H9 (cell line): Measurements from ENCODE around the gene MROH8. TPM values are rescaled to one million over a fixed set of nuclear protein-coding genes. Genes with fewer than 3 reads are reported as not detected.

Experiments
- DNase-seq: peaks from one replicate; pipeline ENCODE4 v3.0.0-alpha.2; 2017
- H2AFZ ChIP-seq: one replicate; pipeline ENCODE4 v1.6.1; 2013; ENCODE audit warnings: mild to moderate bottlenecking, low read length, control low read depth, moderate library complexity
- H2AK5ac ChIP-seq: 2 replicates; pipeline ENCODE4 v1.6.1; 2013; ENCODE audit warnings: low read length, control low read depth, mixed read lengths; ENCODE audit not compliant: insufficient read length
- H2BK120ac ChIP-seq: one replicate; pipeline ENCODE4 v1.6.1; 2013; ENCODE audit warnings: low read depth, mild to moderate bottlenecking, low read length, control low read depth, inconsistent platforms; ENCODE audit not compliant: poor library complexity, severe bottlenecking
- H2BK12ac ChIP-seq: 2 replicates; pipeline ENCODE4 v1.6.1; 2013; ENCODE audit warnings: low read length, control low read depth, mixed read lengths, low read depth; ENCODE audit not compliant: insufficient read length
- H2BK15ac ChIP-seq: 2 replicates; pipeline ENCODE4 v1.6.1; 2013; ENCODE audit warnings: low read depth, low read length, control low read depth
- H2BK20ac ChIP-seq: one replicate; pipeline ENCODE4 v1.6.1; 2013; ENCODE audit warnings: low read depth, mild to moderate bottlenecking, low read length, control low read depth, inconsistent platforms; ENCODE audit not compliant: poor library complexity, severe bottlenecking
- H2BK5ac ChIP-seq: 2 replicates; pipeline ENCODE4 v1.6.1; 2013; ENCODE audit warnings: low read length, control low read depth, mixed read lengths; ENCODE audit not compliant: insufficient read length
- H3K14ac ChIP-seq: 2 replicates; pipeline ENCODE4 v1.6.1; 2013; ENCODE audit warnings: low read length, control low read depth; ENCODE audit not compliant: insufficient read depth
- H3K18ac ChIP-seq: 2 replicates; pipeline ENCODE4 v1.6.1; 2013; ENCODE audit warnings: low read depth, mild to moderate bottlenecking, mixed read lengths, low read length, control low read depth; ENCODE audit not compliant: insufficient read length
- H3K23ac ChIP-seq: 2 replicates; pipeline ENCODE4 v1.6.1; 2013; ENCODE audit warnings: low read length, control low read depth, mixed read lengths, low read depth; ENCODE audit not compliant: insufficient read length
- H3K23me2 ChIP-seq: 2 replicates; pipeline ENCODE4 v1.6.1; 2013; ENCODE audit warnings: low read depth, mild to moderate bottlenecking, mixed read lengths, low read length, control low read depth; ENCODE audit not compliant: insufficient read length, poor library complexity, severe bottlenecking
- H3K27ac ChIP-seq: 2 replicates; pipeline ENCODE4 v1.5.1; 2013; ENCODE audit warnings: low read length, control low read depth, mixed read lengths, low read depth; ENCODE audit not compliant: insufficient read length
- H3K27me3 ChIP-seq: 2 replicates; pipeline ENCODE4 v1.6.1; 2013; ENCODE audit warnings: low read length, control low read depth, inconsistent platforms; ENCODE audit not compliant: insufficient read depth
- H3K4ac ChIP-seq: 2 replicates; pipeline ENCODE4 v1.6.1; 2013; ENCODE audit warnings: low read depth, mild to moderate bottlenecking, control low read depth, inconsistent platforms, low read length, moderate library complexity
- H3K4me1 ChIP-seq: 2 replicates; pipeline ENCODE4 v1.6.1; 2013; ENCODE audit warnings: low read length, control low read depth, inconsistent platforms; ENCODE audit not compliant: insufficient read depth
- H3K4me2 ChIP-seq: 2 replicates; pipeline ENCODE4 v1.6.1; 2013; ENCODE audit warnings: low read length, control low read depth, mixed read lengths; ENCODE audit not compliant: insufficient read length, insufficient read depth
- H3K56ac ChIP-seq: 2 replicates; pipeline ENCODE4 v1.6.1; 2013; ENCODE audit warnings: low read depth, mild to moderate bottlenecking, mixed read lengths, low read length, control low read depth; ENCODE audit not compliant: insufficient read length
- H3K79me1 ChIP-seq: 2 replicates; pipeline ENCODE4 v1.6.1; 2013; ENCODE audit warnings: low read depth, mild to moderate bottlenecking, moderate library complexity, low read length, control low read depth, inconsistent platforms; ENCODE audit not compliant: insufficient read depth, poor library complexity, severe bottlenecking
- H3K79me2 ChIP-seq: 2 replicates; pipeline ENCODE4 v1.6.1; 2013; ENCODE audit warnings: low read length, control low read depth, inconsistent platforms; ENCODE audit not compliant: insufficient read depth
- H3K9ac ChIP-seq: 2 replicates; pipeline ENCODE4 v1.6.1; 2013; ENCODE audit warnings: low read length, control low read depth, mixed read lengths; ENCODE audit not compliant: insufficient read length; ENCODE audit errors: extremely low read depth
- H3K9me3 ChIP-seq: one replicate; pipeline ENCODE4 v1.6.1; 2013; ENCODE audit warnings: low read depth, low read length, inconsistent platforms; ENCODE audit not compliant: control insufficient read depth
- H3T11ph ChIP-seq: one replicate; pipeline ENCODE4 v1.6.1; 2013; ENCODE audit warnings: mild to moderate bottlenecking, low read length, control low read depth, inconsistent platforms
- H4K20me1 ChIP-seq: one replicate; pipeline ENCODE4 v1.6.1; 2013; ENCODE audit not compliant: control insufficient read depth, insufficient read length, insufficient read depth
- H4K5ac ChIP-seq: 2 replicates; pipeline ENCODE4 v1.6.1; 2013; ENCODE audit warnings: low read depth, mild to moderate bottlenecking, mixed read lengths, low read length, control low read depth; ENCODE audit not compliant: insufficient read length
- H4K8ac ChIP-seq: replicated peaks from 2 replicates; pipeline ENCODE4 v1.6.1; 2013; ENCODE audit warnings: low read length, control low read depth, mixed read lengths, low read depth; ENCODE audit not compliant: insufficient read length
- H4K91ac ChIP-seq: 2 replicates; pipeline ENCODE4 v1.6.1; 2013; ENCODE audit warnings: low read depth, mild to moderate bottlenecking, moderate library complexity, mixed read lengths, low read length, control low read depth; ENCODE audit not compliant: insufficient read length
- H3K27ac Mint-ChIP-seq, 3 experiments: 2 replicates in 2 of 3; 3 replicates in 1 of 3; pipeline ENCODE4 v1.8.0; 2020 to 2021; ENCODE audit warnings: mixed read lengths in 3 of 3, mild to moderate bottlenecking in 1 of 3, moderate library complexity in 1 of 3
- H3K27me3 Mint-ChIP-seq: 2 replicates; pipeline ENCODE4 v1.8.0; 2021; ENCODE audit warnings: low read depth, mild to moderate bottlenecking, moderate library complexity, mixed read lengths
- H3K36me3 Mint-ChIP-seq, 3 experiments: 2 replicates in 2 of 3; 3 replicates in 1 of 3; pipeline ENCODE4 v1.8.0; 2020 to 2021; ENCODE audit warnings: low read depth in 3 of 3, mixed read lengths in 3 of 3; ENCODE audit not compliant: insufficient read depth in 1 of 3
- H3K4me1 Mint-ChIP-seq, 2 experiments: 2 replicates each; pipeline ENCODE4 v1.8.0; 2020; ENCODE audit warnings: mixed read lengths in 2 of 2
- H3K4me3 Mint-ChIP-seq, 2 experiments: 2 replicates in 1 of 2; 3 replicates in 1 of 2; pipeline ENCODE4 v1.8.0; 2020 to 2021; ENCODE audit warnings: mild to moderate bottlenecking in 2 of 2, mixed read lengths in 2 of 2, moderate library complexity in 1 of 2
- H3K9me3 Mint-ChIP-seq, 2 experiments: 2 replicates in 1 of 2; 3 replicates in 1 of 2; pipeline ENCODE4 v1.8.0; 2020; ENCODE audit warnings: mild to moderate bottlenecking in 2 of 2, mixed read lengths in 2 of 2, moderate library complexity in 1 of 2
- WGBS: extraction: QIAGEN DNeasy Blood & Tissue Kit; methylation state at CpG from one replicate; pipeline ENCODE4 v1.1.7; 2013; ENCODE audit warnings: missing lambda C conversion rate, low lambda C conversion rate, mixed read lengths; ENCODE audit not compliant: insufficient read length; ENCODE audit errors: extremely low coverage; 5-methylcytosine and 5-hydroxymethylcytosine counted together
- total RNA-seq: library from RNA; stranded (reverse); gene quantifications from 2 replicates; pipeline ENCODE4 v1.2.1, GENCODE V29; 2021
- TF ChIP-seq, protein P1 (sequence below): fragments of 200-600 bp; sonication (generic); conservative IDR thresholded peaks from 3 replicates; pipeline ENCODE4 v1.8.0; 2021; ENCODE audit warnings: antibody characterized with exemption, mild to moderate bottlenecking

Gene MROH8
- total RNA-seq, 1 experiment from 2014 or later = 0.90 TPM

DNA sequence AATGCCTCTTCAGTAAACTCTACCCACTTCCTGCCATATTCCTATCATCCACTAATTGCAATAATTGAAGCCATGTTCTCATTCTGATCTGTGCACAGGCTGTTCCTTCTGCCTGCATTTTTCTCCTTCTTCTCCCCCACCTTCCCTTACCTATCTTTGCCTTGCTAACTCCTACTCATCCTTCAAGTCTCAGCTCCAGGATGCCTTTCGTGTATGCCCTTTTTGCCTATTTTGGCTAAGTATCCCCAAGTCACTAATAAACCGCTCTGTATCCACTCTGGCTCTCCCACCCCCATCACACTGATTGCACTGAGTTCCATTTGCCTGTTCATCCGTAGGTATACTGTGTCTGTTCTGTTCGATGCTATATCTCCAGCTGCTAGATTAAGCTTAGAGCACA, 6.5 kb downstream of the MROH8 start:
- Histone ChIP-seq H3K27me3 (no peaks in the 10 kb centered on the region), H4K20me1 (no peaks in the 10 kb centered on the region), H3K4me1 (no peaks in the 10 kb centered on the region), H3K18ac (no peak overlapping the region), H2AFZ (no peak overlapping the region), H3K23ac (no peak overlapping the region), H3K9ac (no peak overlapping the region), H2AK5ac (no peak overlapping the region), H3K27ac (no peak overlapping the region), H3K9me3 (no peaks in the 10 kb centered on the region), H4K8ac (no peak overlapping the region), H4K5ac (no peak overlapping the region), H2BK20ac (no peak overlapping the region), H2BK5ac (no peak overlapping the region), H3K4me2 (no peak overlapping the region), H3T11ph (no peak overlapping the region), H2BK120ac (no peak overlapping the region), H3K23me2 (no peaks in the 10 kb centered on the region), H3K4ac (no peak overlapping the region), H3K79me1 (no peaks in the 10 kb centered on the region), H3K79me2 (no peaks in the 10 kb centered on the region), H3K14ac (no peak overlapping the region), H2BK15ac (no peak overlapping the region), H3K56ac (no peak overlapping the region), H2BK12ac (no peak overlapping the region), H4K91ac (no peak overlapping the region)
- peaks cover 3% of the 10 kb centered on the region; the same call in 1 of the 2 replicates for H3K27me3 Mint-ChIP-seq
- H3K4me1 Mint-ChIP-seq = no peaks in the 10 kb centered on the region
- DNase-seq = no peak
- H3K27ac Mint-ChIP-seq = no peak overlapping the region
- no peaks in the 10 kb centered on the region for H3K36me3 Mint-ChIP-seq
- WGBS = no CpG with 5 or more reads among the region's 4 CpGs
- no peak overlapping the region for H3K4me3 Mint-ChIP-seq
- H3K9me3 Mint-ChIP-seq = no peaks in the 10 kb centered on the region
- TF ChIP-seq, protein P1, sequence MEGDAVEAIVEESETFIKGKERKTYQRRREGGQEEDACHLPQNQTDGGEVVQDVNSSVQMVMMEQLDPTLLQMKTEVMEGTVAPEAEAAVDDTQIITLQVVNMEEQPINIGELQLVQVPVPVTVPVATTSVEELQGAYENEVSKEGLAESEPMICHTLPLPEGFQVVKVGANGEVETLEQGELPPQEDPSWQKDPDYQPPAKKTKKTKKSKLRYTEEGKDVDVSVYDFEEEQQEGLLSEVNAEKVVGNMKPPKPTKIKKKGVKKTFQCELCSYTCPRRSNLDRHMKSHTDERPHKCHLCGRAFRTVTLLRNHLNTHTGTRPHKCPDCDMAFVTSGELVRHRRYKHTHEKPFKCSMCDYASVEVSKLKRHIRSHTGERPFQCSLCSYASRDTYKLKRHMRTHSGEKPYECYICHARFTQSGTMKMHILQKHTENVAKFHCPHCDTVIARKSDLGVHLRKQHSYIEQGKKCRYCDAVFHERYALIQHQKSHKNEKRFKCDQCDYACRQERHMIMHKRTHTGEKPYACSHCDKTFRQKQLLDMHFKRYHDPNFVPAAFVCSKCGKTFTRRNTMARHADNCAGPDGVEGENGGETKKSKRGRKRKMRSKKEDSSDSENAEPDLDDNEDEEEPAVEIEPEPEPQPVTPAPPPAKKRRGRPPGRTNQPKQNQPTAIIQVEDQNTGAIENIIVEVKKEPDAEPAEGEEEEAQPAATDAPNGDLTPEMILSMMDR = no peak
